ENCODE results near the gene HPS5.
"Not testable (repeated sequence)": the region's sequence is repeated elsewhere in the genome, so short reads cannot be mapped to it uniquely, and the experiment has no call there.

HPS5 gene

GRCh38 chr11:18253778-18254338, 68.1 kb downstream of the HPS5 start:
- no peak overlapping the region for H3K9ac ChIP-seq (ENCODE audit: low read depth, low read length, poor library complexity, severe bottlenecking)
- H3K36me3 ChIP-seq (ENCODE audit: insufficient read depth, low read length): no peaks in the 10 kb centered on the region
- no peaks in the 10 kb centered on the region for H3K79me2 ChIP-seq (ENCODE audit: insufficient read depth, low read length)
- no peak for TF ChIP-seq EZH2phosphoT487 (IDR thresholded peaks at IDR 0.05; ENCODE audit: borderline replicate concordance)
- TF ChIP-seq, protein P1, sequence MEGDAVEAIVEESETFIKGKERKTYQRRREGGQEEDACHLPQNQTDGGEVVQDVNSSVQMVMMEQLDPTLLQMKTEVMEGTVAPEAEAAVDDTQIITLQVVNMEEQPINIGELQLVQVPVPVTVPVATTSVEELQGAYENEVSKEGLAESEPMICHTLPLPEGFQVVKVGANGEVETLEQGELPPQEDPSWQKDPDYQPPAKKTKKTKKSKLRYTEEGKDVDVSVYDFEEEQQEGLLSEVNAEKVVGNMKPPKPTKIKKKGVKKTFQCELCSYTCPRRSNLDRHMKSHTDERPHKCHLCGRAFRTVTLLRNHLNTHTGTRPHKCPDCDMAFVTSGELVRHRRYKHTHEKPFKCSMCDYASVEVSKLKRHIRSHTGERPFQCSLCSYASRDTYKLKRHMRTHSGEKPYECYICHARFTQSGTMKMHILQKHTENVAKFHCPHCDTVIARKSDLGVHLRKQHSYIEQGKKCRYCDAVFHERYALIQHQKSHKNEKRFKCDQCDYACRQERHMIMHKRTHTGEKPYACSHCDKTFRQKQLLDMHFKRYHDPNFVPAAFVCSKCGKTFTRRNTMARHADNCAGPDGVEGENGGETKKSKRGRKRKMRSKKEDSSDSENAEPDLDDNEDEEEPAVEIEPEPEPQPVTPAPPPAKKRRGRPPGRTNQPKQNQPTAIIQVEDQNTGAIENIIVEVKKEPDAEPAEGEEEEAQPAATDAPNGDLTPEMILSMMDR (conservative IDR thresholded peaks at IDR 0.05; ENCODE audit: low read length): no peak
- no peak overlapping the region for H3K4me3 ChIP-seq (ENCODE audit: low read length, poor library complexity, severe bottlenecking)
- H3K27me3 ChIP-seq (ENCODE audit: insufficient read depth, low read length, poor library complexity, severe bottlenecking): no peaks in the 10 kb centered on the region
- no peaks in the 10 kb centered on the region for H3K4me1 ChIP-seq (ENCODE audit: insufficient read depth, low read length, poor library complexity, severe bottlenecking)
- H2AFZ ChIP-seq (ENCODE audit: low read length): no peak overlapping the region
- no peaks in the 10 kb centered on the region for H3F3A ChIP-seq (ENCODE audit: low read depth)
- no peak overlapping the region for H3K4me2 ChIP-seq (ENCODE audit: low read depth, low read length, poor library complexity, severe bottlenecking)
- H4K20me1 ChIP-seq (ENCODE audit: insufficient read depth, low read length, poor library complexity, severe bottlenecking): no peaks in the 10 kb centered on the region
- H3K9me2 ChIP-seq (replicated peaks; ENCODE audit: low read depth, low read length): no peaks in the 10 kb centered on the region
- no peaks in the 10 kb centered on the region for H3K9me3 ChIP-seq (ENCODE audit: insufficient read depth, low read depth, low read length)

DNA sequence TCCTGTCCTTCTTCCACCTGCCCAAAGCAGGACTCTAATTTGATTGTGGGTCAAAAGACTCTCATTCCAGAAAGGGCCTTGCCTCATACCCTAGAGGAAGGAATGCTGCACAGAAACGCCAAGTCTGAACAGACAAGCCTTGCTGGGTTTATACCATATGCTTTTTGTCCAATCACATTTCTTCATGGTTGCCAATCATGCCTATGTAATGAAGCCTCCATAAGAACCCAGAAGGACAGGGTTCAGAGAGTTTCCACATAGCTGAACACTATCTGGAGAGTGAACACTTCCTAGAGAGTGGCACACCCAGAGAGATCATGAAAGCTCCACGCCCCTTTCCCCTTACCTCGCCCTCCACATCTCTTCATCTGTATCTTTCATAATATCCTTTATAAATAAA, 68.7 kb downstream of the HPS5 start:
- Histone ChIP-seq H3K36me3 (ENCODE audit: insufficient read depth, low read length) (no peaks in the 10 kb centered on the region), H2AFZ (ENCODE audit: low read length) (no peak overlapping the region), H4K20me1 (ENCODE audit: insufficient read depth, low read length, poor library complexity, severe bottlenecking) (no peaks in the 10 kb centered on the region), H3K4me1 (ENCODE audit: insufficient read depth, low read length, poor library complexity, severe bottlenecking) (no peaks in the 10 kb centered on the region), H3K9me2 (replicated peaks; ENCODE audit: low read depth, low read length) (no peaks in the 10 kb centered on the region), H3K4me3 (ENCODE audit: low read length, poor library complexity, severe bottlenecking) (no peak overlapping the region), H3K27me3 (ENCODE audit: insufficient read depth, low read length, poor library complexity, severe bottlenecking) (no peaks in the 10 kb centered on the region), H3F3A (ENCODE audit: low read depth) (no peaks in the 10 kb centered on the region), H3K9me3 (ENCODE audit: insufficient read depth, low read depth, low read length) (no peaks in the 10 kb centered on the region), H3K79me2 (ENCODE audit: insufficient read depth, low read length) (no peaks in the 10 kb centered on the region), H3K4me2 (ENCODE audit: low read depth, low read length, poor library complexity, severe bottlenecking) (no peak overlapping the region), H3K9ac (ENCODE audit: low read depth, low read length, poor library complexity, severe bottlenecking) (no peak overlapping the region)
- TF ChIP-seq, protein P1 (conservative IDR thresholded peaks at IDR 0.05; ENCODE audit: low read length): no peak
- TF ChIP-seq EZH2phosphoT487 (IDR thresholded peaks at IDR 0.05; ENCODE audit: borderline replicate concordance): no peak

- H3K4me2 ChIP-seq (ENCODE audit: low read depth, low read length, poor library complexity, severe bottlenecking): no peak within 1 kb of the TSS
- H2AFZ ChIP-seq (ENCODE audit: low read length): no peak within 1 kb of the TSS
- no peak within 1 kb of the TSS for H3K9ac ChIP-seq (ENCODE audit: low read depth, low read length, poor library complexity, severe bottlenecking)
- H3K4me3 ChIP-seq (ENCODE audit: low read length, poor library complexity, severe bottlenecking): no peak within 1 kb of the TSS
- H3K36me3 ChIP-seq (ENCODE audit: insufficient read depth, low read length): no peaks in the 10 kb centered on the region
- no peaks in the 10 kb centered on the region for H3K79me2 ChIP-seq (ENCODE audit: insufficient read depth, low read length)
- H3K9me2 ChIP-seq (replicated peaks; ENCODE audit: low read depth, low read length): no peaks in the 10 kb centered on the region
- no peak for TF ChIP-seq EZH2phosphoT487 (IDR thresholded peaks at IDR 0.05; ENCODE audit: borderline replicate concordance)
- TF ChIP-seq, protein P1 (conservative IDR thresholded peaks at IDR 0.05; ENCODE audit: low read length): no peak
- no peaks in the 10 kb centered on the region for H3K27me3 ChIP-seq (ENCODE audit: insufficient read depth, low read length, poor library complexity, severe bottlenecking)
- no peaks in the 10 kb centered on the region for H3F3A ChIP-seq (ENCODE audit: low read depth)
- H3K9me3 ChIP-seq (ENCODE audit: insufficient read depth, low read depth, low read length): no peaks in the 10 kb centered on the region
- H4K20me1 ChIP-seq (ENCODE audit: insufficient read depth, low read length, poor library complexity, severe bottlenecking): no peaks in the 10 kb centered on the region
- no peaks in the 10 kb centered on the region for H3K4me1 ChIP-seq (ENCODE audit: insufficient read depth, low read length, poor library complexity, severe bottlenecking)
Observed at GRCh38 chr11:18248561-18248960, 73.4 kb downstream of the HPS5 start, which contains the start of gene SAA2. SAA2 (minus strand) TSS chr11:18248668; CDS start chr11:18248011, 657 bp downstream.

DNA sequence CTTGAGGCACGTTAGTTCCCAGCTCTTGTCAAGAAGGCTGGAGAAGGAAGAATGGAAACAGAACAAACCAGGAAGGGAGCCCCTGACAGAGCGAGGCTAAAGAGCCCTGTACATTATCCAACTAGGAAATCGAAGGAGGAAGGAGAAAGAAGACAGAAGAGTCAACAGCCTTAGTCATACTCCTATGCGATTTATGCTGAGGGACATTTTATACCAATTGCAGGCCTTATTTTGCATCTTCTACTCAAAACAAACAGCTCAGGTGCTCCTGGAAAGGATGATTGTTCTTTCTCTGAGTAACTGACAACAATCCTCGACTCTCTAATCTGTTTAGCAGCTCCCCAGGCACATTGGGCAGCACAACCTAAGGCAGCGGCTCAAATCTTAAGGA, 74.8 kb downstream of the HPS5 start:
- not testable (repeated sequence) for H3K36me3 ChIP-seq (ENCODE audit: insufficient read depth, low read length); H3K9ac ChIP-seq (ENCODE audit: low read depth, low read length, poor library complexity, severe bottlenecking); H3K27me3 ChIP-seq (ENCODE audit: insufficient read depth, low read length, poor library complexity, severe bottlenecking); H2AFZ ChIP-seq (ENCODE audit: low read length); H3K4me2 ChIP-seq (ENCODE audit: low read depth, low read length, poor library complexity, severe bottlenecking); H4K20me1 ChIP-seq (ENCODE audit: insufficient read depth, low read length, poor library complexity, severe bottlenecking); H3K79me2 ChIP-seq (ENCODE audit: insufficient read depth, low read length); H3K9me2 ChIP-seq (replicated peaks; ENCODE audit: low read depth, low read length); H3F3A ChIP-seq (ENCODE audit: low read depth); H3K9me3 ChIP-seq (ENCODE audit: insufficient read depth, low read depth, low read length); H3K4me3 ChIP-seq (ENCODE audit: low read length, poor library complexity, severe bottlenecking); H3K4me1 ChIP-seq (ENCODE audit: insufficient read depth, low read length, poor library complexity, severe bottlenecking)

GRCh38 chr11:18246379-18247190, 75.4 kb downstream of the HPS5 start:
- H3K4me2 ChIP-seq (ENCODE audit: low read depth, low read length, poor library complexity, severe bottlenecking); H3K9ac ChIP-seq (ENCODE audit: low read depth, low read length, poor library complexity, severe bottlenecking); H3K9me3 ChIP-seq (ENCODE audit: insufficient read depth, low read depth, low read length); H3K4me3 ChIP-seq (ENCODE audit: low read length, poor library complexity, severe bottlenecking); H3K9me2 ChIP-seq (replicated peaks; ENCODE audit: low read depth, low read length); H2AFZ ChIP-seq (ENCODE audit: low read length); H3K79me2 ChIP-seq (ENCODE audit: insufficient read depth, low read length); H3K36me3 ChIP-seq (ENCODE audit: insufficient read depth, low read length); H3K27me3 ChIP-seq (ENCODE audit: insufficient read depth, low read length, poor library complexity, severe bottlenecking); H3K4me1 ChIP-seq (ENCODE audit: insufficient read depth, low read length, poor library complexity, severe bottlenecking); H4K20me1 ChIP-seq (ENCODE audit: insufficient read depth, low read length, poor library complexity, severe bottlenecking); H3F3A ChIP-seq (ENCODE audit: low read depth): not testable (repeated sequence)
